Tibial artery (tissue), 4 donors: ENCODE data around the gene AGPAT1.
A peak's percentile ranks its signal among the peaks of the same experiment; 100 is the strongest.

Source experiments
- DNase-seq, 2 donors: peaks; one replicate each; pipeline ENCODE4 v3.0.0-alpha.2; 2019
- H3K27ac ChIP-seq, 2 donors: fragments of 200-600 bp; sonication (generic) in 1 of 2; 1 replicate in 1 of 2; 2 replicates in 1 of 2; pipeline ENCODE4 v1.5.1; 2018 to 2019; ENCODE audit warnings: mild to moderate bottlenecking in 1 of 2
- H3K27me3 ChIP-seq, 2 donors: fragments of 200-600 bp; sonication (generic) in 1 of 2; one replicate each; pipeline versions ENCODE4 v1.5.1 to v1.6.0; 2016 to 2019
- H3K36me3 ChIP-seq, 3 donors: fragments of 200-600 bp; sonication (generic) in 2 of 3; one replicate each; pipeline ENCODE4 v1.5.1; 2016 to 2019; ENCODE audit warnings: mild to moderate bottlenecking in 2 of 3
- H3K4me1 ChIP-seq, 4 donors: fragments of 200-600 bp; sonication (generic) in 2 of 4; 1 replicate in 3 of 4; 2 replicates in 1 of 4; pipeline ENCODE4 v1.5.1; 2016 to 2019
- H3K4me3 ChIP-seq, 2 donors: fragments of 200-600 bp; sonication (generic) in 1 of 2; 1 replicate in 1 of 2; 2 replicates in 1 of 2; pipeline ENCODE4 v1.5.1; 2018 to 2019; ENCODE audit warnings: mild to moderate bottlenecking in 2 of 2
- H3K9me3 ChIP-seq, 3 donors: fragments of 200-600 bp; sonication (generic) in 1 of 3; one replicate each; pipeline ENCODE4 v1.5.1; 2016 to 2019
- intact Hi-C: fragments of 100-400 bp; cut with DNase I; formaldehyde crosslinking; loops from one replicate; pipeline ENCODE4 v1.15.0; 2023; ENCODE audit warnings: low total_unique reads
- TF ChIP-seq, protein P1 (sequence below), 2 experiments: fragments of 200-600 bp in 1 of 2; fragments of 450-650 bp in 1 of 2; IDR thresholded peaks; one replicate each; pipeline ENCODE4 v1.5.1; 2017 to 2019; ENCODE audit warnings: antibody characterized with exemption in 2 of 2, mild to moderate bottlenecking in 1 of 2, moderate library complexity in 1 of 2

Gene AGPAT1

GRCh38 chr6:32151863-32152768 is 23.8 kb downstream of the AGPAT1 start, which contains the start of gene PRRT1:
Gene PRRT1 (minus strand): TSS chr6:32151939. CDS start chr6:32151827, 112 bp downstream.
- intact Hi-C loops, result loop anchor here (5.0 kb wide), 1 partner anchor 65 kb away; no protein-coding TSS in a partner anchor
- Histone ChIP-seq H3K4me3 (peak within 1 kb of the TSS; percentile 67 to 81), H3K27me3 (no peaks in the 10 kb centered on the region), H3K9me3 (no peaks in the 10 kb centered on the region), H3K27ac (peak within 1 kb of the TSS; percentile 92 to 98), H3K36me3 (peaks cover 4 to 27% (median 11%) of the 10 kb centered on the region in 3 donors), H3K4me1 (peaks cover 0 to 49% (median 39%) of the 10 kb centered on the region in 4 donors)
- DNase-seq, result no peak
- TF ChIP-seq, protein P1, sequence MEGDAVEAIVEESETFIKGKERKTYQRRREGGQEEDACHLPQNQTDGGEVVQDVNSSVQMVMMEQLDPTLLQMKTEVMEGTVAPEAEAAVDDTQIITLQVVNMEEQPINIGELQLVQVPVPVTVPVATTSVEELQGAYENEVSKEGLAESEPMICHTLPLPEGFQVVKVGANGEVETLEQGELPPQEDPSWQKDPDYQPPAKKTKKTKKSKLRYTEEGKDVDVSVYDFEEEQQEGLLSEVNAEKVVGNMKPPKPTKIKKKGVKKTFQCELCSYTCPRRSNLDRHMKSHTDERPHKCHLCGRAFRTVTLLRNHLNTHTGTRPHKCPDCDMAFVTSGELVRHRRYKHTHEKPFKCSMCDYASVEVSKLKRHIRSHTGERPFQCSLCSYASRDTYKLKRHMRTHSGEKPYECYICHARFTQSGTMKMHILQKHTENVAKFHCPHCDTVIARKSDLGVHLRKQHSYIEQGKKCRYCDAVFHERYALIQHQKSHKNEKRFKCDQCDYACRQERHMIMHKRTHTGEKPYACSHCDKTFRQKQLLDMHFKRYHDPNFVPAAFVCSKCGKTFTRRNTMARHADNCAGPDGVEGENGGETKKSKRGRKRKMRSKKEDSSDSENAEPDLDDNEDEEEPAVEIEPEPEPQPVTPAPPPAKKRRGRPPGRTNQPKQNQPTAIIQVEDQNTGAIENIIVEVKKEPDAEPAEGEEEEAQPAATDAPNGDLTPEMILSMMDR (IDR thresholded peaks at IDR 0.05), result no peak

DNA sequence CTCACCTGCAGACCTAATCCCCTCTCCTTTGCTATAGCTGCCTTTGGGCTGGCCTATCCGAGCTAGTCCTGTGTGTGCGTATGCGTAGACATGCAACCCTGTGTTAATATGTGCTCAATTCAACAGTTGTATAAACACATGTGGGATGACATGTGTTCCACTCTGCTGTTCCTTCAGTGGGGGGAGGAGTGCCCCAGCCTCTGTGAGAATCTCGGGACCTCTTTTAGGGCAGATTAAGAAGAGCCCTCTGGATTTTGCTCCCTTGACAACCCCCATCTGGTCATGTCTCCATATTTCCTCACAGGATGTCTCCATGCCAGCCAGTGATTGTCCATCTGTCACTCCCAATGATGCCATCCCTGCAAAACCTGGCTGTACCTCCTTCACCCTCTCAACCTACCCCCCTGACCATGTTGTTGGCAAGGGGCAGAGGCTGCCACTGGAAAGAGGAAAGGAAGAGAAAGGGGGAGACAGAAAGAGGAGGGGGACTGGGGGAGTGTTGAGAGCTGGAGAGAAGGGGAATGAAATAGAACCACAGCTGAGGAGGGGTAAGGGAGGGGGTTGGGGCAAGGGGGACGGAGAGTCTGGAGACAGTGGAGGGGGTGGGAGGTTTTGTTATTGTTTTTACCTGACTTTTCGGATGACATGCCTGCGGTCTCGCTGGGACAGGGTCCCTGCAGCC is 24.6 kb downstream of the AGPAT1 start:
- intact Hi-C loops, result loop anchor here (5.0 kb wide), 1 partner anchor 64 kb away; no protein-coding TSS in a partner anchor
- TF ChIP-seq, protein P1 (IDR thresholded peaks at IDR 0.05), result no peak
- Histone ChIP-seq H3K9me3 (no peaks in the 10 kb centered on the region), H3K27ac (peak overlapping the region; percentile 92 to 98), H3K27me3 (no peaks in the 10 kb centered on the region), H3K4me1 (peaks cover 0 to 49% (median 39%) of the 10 kb centered on the region in 4 donors), H3K4me3 (peak overlapping the region; percentile 67 to 81), H3K36me3 (peaks cover 4 to 19% (median 11%) of the 10 kb centered on the region in 3 donors)
- DNase-seq, result no peak

- TF ChIP-seq, protein P1 (IDR thresholded peaks at IDR 0.05), result no peak
- H3K9me3 ChIP-seq, result no peaks in the 10 kb centered on the region
- H3K36me3 ChIP-seq, result peaks cover 4 to 11% (median 11%) of the 10 kb centered on the region in 3 donors
- H3K27me3 ChIP-seq, result no peaks in the 10 kb centered on the region
- intact Hi-C loops, result loop anchor here (5.0 kb wide), 1 partner anchor 63 kb away; no protein-coding TSS in a partner anchor
- peaks cover 0 to 39% (median 33%) of the 10 kb centered on the region in 4 donors for H3K4me1 ChIP-seq
- DNase-seq, result no peak
- H3K4me3 ChIP-seq, result peak overlapping the region; percentile 67 to 81
- peak overlapping the region; percentile 5 to 98 for H3K27ac ChIP-seq
Observed at GRCh38 chr6:32149932-32150870, 25.7 kb downstream of the AGPAT1 start.

GRCh38 chr6:32149092-32149755 is 26.7 kb downstream of the AGPAT1 start:
- DNase-seq, result no peak
- Histone ChIP-seq H3K36me3 (peaks cover 4 to 11% (median 11%) of the 10 kb centered on the region in 3 donors), H3K4me3 (peak overlapping the region in 1 of 2 donors; percentile 17), H3K27me3 (no peaks in the 10 kb centered on the region), H3K9me3 (no peaks in the 10 kb centered on the region), H3K4me1 (peaks cover 0 to 33% (median 28%) of the 10 kb centered on the region in 4 donors), H3K27ac (no peak overlapping the region)
- intact Hi-C loops, result no loop called here
- TF ChIP-seq, protein P1 (IDR thresholded peaks at IDR 0.05), result no peak
